Limb (tissue), 2 donors: Measurements from ENCODE around the gene DLGAP3.
"Not testable (repeated sequence)": the region's sequence is repeated elsewhere in the genome, so short reads cannot be mapped to it uniquely, and the experiment has no call there.

Source experiments
- DNase-seq, 2 donors: peaks; one replicate each; pipeline ENCODE4 v3.0.0-alpha.2; 2016; ENCODE audit errors: extremely low spot score in 2 of 2

DLGAP3 gene

GRCh38 chr1:34842073-34842472 lies 87.4 kb downstream of the DLGAP3 start:
- no peak for DNase-seq

DNA sequence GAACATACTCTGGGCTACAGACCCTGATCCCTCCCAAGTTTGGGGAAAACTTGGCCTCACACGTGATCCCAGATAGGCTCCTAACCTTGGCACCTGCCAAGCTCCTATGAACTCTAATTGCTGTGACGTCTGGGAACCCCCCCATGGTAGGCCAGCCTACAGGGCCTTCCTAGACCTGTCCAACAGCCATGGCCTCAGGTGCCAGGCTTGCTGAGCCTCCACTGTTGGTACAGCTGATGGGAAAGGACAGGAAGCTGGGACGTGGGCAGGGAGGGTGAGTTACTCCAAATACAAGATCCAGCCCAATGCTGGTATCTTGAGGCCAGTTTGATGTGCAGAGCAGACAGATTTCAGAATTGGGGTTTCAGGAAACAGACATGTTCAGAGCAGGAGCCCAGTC lies 89.0 kb downstream of the DLGAP3 start:
- DNase-seq: no peak

DNA sequence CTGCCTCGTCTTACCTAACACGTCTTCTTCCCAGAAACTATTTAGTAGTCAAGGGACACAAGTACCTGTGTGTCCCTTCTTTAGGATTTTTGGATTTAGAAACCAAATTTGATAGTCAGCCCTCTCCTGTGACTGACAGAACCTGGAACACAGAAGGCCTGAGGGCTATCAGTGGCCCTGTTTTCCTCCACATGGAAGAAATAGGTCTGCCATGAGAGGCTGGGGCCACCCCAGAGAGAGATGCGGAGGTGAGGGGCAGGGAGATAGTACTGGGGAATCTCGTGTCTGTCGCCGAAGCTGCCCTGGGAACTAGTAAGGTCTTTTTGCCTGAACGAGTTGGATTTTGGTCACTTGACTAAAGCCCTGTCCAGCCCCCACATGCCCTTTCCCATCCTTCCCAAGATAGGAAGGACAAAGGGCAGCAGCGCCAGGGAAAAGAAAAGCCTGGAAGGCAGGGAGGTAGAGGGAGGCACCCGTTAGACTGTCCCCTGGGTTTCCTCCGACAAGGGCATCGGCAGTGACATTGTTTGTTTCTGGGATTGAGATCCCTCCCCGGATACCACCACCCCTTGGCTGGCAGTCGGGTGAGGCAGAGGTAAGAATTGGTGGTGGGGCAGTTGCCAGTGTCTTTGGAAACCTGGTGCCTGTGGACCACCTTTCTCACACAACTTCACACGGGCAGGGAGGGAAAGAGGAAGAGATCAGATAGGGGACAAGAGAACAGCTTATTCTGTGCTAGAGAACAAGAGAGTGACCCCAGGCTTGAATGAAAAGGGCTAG lies 89.7 kb downstream of the DLGAP3 start:
- DNase-seq: no peak

- DNase-seq: no peak
Observed at GRCh38 chr1:34833711-34834110, 95.7 kb downstream of the DLGAP3 start.

GRCh38 chr1:34831721-34832246 lies 97.7 kb downstream of the DLGAP3 start:
- DNase-seq: no peak

DNA sequence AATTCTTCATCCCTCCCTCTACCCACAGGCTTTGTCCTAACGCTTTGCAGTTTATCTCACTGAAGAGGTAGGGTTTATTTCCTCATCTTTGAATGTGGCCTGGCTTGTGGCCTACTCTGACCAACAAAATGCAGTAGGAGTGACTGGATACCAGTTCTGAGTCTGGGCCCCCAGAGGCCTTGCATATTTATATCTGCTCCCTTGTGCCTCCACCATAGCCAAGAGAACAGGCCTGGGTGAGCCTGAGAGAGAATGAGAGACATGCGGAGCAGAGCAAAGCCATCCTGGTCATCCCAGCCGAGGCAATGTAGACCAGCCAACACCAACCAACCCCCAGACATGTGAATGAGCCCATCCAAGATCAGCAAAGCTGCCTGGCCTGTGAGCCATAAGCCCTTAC lies 100.2 kb downstream of the DLGAP3 start:
- DNase-seq: no peak

- DNase-seq: no peak
Observed at GRCh38 chr1:34828611-34829010, 100.8 kb downstream of the DLGAP3 start.

GRCh38 chr1:34827341-34827941 lies 102.0 kb downstream of the DLGAP3 start:
- no peak for DNase-seq

DNA sequence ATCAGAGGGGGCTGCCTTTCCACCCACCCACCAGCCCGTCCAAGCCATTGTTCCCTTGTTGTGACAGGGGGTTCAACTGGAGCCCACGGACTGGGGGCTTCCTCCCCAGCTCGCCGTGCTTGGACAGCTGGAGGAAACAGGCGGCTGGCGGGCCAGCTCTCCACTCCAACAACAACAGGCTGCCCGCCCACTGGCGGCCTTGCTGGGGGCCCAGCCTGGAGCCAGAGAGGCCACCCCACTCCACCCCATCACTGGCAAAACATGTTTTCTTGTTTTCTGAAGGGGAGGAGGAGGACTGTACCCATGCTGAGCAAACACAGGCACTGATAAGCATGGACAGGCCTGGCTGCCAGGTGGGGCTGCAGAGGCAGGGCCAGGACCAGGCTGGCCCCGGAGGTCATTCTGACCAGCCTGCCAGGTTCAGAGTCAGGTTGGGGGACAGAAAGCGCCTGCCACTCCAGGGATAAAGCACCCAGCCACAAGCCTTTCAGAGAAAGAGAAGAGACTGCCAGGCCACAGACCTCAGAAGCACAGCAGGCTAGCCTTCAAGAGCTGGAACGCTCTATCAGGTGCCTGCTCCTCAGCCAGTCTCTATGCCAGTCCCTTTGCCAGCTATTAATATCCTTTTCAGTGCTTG lies 103.9 kb downstream of the DLGAP3 start:
- no peak for DNase-seq

DNA sequence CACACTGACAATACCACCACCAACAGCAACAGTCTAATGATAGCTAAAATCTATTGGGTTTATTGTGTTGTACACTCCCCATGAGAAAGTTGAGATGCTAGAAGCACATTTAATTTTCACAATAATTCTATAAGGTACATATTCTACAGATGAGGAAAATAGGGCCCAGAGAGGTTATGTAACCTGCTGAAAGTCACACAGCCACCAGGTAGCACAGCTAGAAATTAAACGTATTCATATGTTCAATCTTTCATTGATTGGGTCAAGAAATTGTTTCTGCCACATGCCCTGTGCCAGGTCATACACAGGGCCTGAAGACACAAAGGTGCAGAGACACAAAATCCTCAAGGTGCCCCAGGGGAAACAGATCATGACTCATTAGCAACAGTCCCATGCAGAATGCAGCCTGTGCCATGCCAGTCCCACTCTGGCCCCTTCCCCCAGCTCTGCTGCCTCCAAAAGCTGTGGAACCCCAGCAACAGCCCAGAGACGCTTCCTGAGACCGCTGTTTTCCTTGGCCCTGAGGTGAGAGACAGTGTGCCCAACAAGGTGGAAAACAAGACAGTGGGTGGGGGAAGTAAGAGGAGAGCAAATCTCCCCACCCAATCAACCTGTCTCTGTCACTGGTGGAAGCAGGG lies 104.5 kb downstream of the DLGAP3 start:
- no peak for DNase-seq

DNA sequence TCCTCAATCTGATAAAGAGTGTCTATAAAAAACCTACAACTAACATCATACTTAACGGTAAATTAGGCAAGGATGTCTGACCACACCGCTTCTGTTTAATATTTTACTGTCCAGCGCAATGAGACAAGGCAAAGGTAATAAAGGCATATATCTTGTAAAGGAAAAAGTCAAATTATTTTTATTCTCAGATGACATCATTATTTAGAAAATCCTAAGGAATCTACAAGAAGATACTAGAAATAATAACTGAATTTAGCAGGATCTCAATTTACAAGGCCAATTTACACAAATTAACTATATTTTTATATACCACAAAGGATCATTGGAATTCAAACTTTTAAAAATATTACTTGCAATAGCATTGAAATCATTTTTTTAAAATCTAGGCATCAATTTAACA lies 107.2 kb downstream of the DLGAP3 start:
- DNase-seq: no peak

DNA sequence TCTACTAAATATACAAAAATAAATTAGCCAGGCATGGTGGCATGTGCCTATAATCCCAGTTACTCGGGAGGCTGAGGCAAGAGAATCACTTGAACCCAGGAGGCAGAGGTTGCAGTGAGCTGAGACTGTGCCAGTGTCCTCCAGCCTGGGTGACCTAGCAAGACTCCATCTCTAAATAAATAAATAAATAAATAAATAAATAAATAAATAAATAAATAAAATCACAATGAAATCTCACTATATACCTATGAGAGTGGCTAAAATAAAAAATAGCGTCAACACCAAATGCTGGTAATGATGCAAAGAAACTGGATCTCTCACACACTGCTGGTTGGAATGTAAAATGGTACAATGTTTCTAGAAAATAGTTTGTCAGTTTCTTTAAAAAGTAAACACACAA lies 110.6 kb downstream of the DLGAP3 start:
- not testable (repeated sequence) for DNase-seq

DNA sequence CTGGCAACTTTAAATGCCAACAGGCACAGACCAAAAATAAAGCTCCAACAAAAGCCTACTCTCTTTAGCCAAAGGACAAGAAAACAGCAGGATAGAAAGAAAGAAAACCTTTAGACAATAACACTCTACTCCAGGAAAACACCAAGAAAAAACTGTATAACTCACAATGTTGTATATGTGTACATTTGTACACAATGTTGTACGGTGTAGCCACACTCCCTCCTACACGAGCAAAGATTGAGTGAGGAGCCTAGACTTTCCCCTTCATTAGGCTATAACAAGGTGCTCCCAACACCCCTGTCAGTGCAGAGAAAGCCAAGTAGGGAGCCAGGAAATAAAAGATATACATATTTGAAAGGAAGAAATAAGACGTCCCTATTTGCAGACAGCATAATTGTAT lies 112.7 kb downstream of the DLGAP3 start:
- no peak for DNase-seq

GRCh38 chr1:34816332-34816731 lies 113.1 kb downstream of the DLGAP3 start:
- no peak for DNase-seq
